ENCODE data around the gene ROR1. TPM values are rescaled to one million over a fixed set of nuclear protein-coding genes. Genes with fewer than 3 reads are reported as not detected.

Gene ROR1
- total RNA-seq, 2 donors from 2014 or later = 0.09 TPM; not detected in 1

Other genes with a start within 250 kb of the ROR1 start
- 10 to 100 TPM; 34.8 to 42.7 TPM for gene PGM1, start 180.6 kb upstream of the ROR1 start, total RNA-seq